PC-9 (cell line): ENCODE measurements around the gene ZDHHC8. TPM values are rescaled to one million over a fixed set of nuclear protein-coding genes. Genes with fewer than 3 reads are reported as not detected.

ENCODE experiments used
- BruUV-seq: library from RNA; stranded (reverse); fragments of 400-500 nt; replicated peaks from 2 replicates; lab custom pipeline; 2021; lab: Mats Ljungman, UMichigan
- CTCF ChIA-PET: fragments of 300-600 bp; sonication (Branson Sonifier 250); formaldehyde crosslinking; loops from one replicate; lab custom pipeline; 2022; ENCODE audit warnings: antibody characterized with exemption; lab: Charles Lee
- POLR2A ChIA-PET: fragments of 300-600 bp; sonication (Branson Sonifier 250); formaldehyde crosslinking; loops from one replicate; lab custom pipeline; 2022; ENCODE audit warnings: antibody characterized with exemption; ENCODE audit not compliant: unreplicated experiment; lab: Charles Lee
- DNase-seq, 2 experiments: peaks; one replicate each; pipeline versions ENCODE4 v3.0.0 to v3.0.0-alpha.2; 2015 to 2022; ENCODE audit warnings: mixed read lengths in 1 of 2
- H2AFZ ChIP-seq: fragments of 200-600 bp; sonication (generic); 2 replicates; pipeline ENCODE4 v1.8.1; 2017; ENCODE audit warnings: antibody characterized with exemption
- H3F3A ChIP-seq: fragments of 200-600 bp; sonication (generic); 2 replicates; pipeline ENCODE4 v1.8.1; 2017; ENCODE audit warnings: antibody characterized with exemption, mild to moderate bottlenecking, low read depth; ENCODE audit not compliant: insufficient read depth
- H3K27ac ChIP-seq: fragments of 200-600 bp; sonication (generic); 2 replicates; pipeline ENCODE4 v1.6.1; 2016; ENCODE audit warnings: mixed run types
- H3K27me3 ChIP-seq: fragments of 200-600 bp; sonication (generic); 2 replicates; pipeline ENCODE4 v1.6.1; 2016; ENCODE audit warnings: low read depth, mixed run types; ENCODE audit not compliant: insufficient read depth
- H3K36me3 ChIP-seq: fragments of 200-600 bp; sonication (generic); 2 replicates; pipeline ENCODE4 v1.6.1; 2016; ENCODE audit warnings: low read depth, mixed run types
- H3K4me1 ChIP-seq: fragments of 200-600 bp; sonication (generic); replicated peaks from 2 replicates; pipeline ENCODE4 v1.6.1; 2016; ENCODE audit warnings: mixed run types; ENCODE audit not compliant: insufficient read depth
- H3K4me2 ChIP-seq: fragments of 200-600 bp; sonication (generic); 2 replicates; pipeline ENCODE4 v1.6.1; 2017; ENCODE audit warnings: mixed run types
- H3K4me3 ChIP-seq: fragments of 200-600 bp; sonication (generic); 2 replicates; pipeline ENCODE4 v1.6.1; 2016; ENCODE audit warnings: mixed run types
- H3K79me2 ChIP-seq: fragments of 200-600 bp; sonication (generic); 2 replicates; pipeline ENCODE4 v1.6.1; 2017; ENCODE audit warnings: low read depth, mixed run types
- H3K9me2 ChIP-seq: fragments of 200-600 bp; sonication (generic); 2 replicates; pipeline ENCODE4 v1.8.1; 2017; ENCODE audit warnings: mild to moderate bottlenecking; ENCODE audit not compliant: insufficient read depth
- H3K9me3 ChIP-seq: fragments of 200-600 bp; sonication (generic); 2 replicates; pipeline ENCODE4 v1.8.1; 2016; ENCODE audit warnings: low read depth; ENCODE audit not compliant: insufficient read depth
- H4K20me1 ChIP-seq: fragments of 200-600 bp; sonication (generic); 2 replicates; pipeline ENCODE4 v1.8.1; 2017; ENCODE audit not compliant: insufficient read depth
- EZH2 ChIP-seq: fragments of 200-600 bp; sonication (generic); IDR thresholded peaks from 2 replicates; pipeline ENCODE4 v1.8.0; 2017; ENCODE audit warnings: antibody characterized with exemption, low read depth
- intact Hi-C: fragments of 100-400 bp; cut with micrococcal nuclease; formaldehyde crosslinking; loops from one replicate; pipeline ENCODE4 v1.10.0; 2022; ENCODE audit not compliant: unreplicated experiment
- total RNA-seq: library from RNA; stranded (reverse); gene quantifications from 2 replicates; pipeline ENCODE4 v1.2.3, GENCODE V29; 2021
- TF ChIP-seq, protein P1 (sequence below): fragments of 200-600 bp; sonication (generic); conservative IDR thresholded peaks from 2 replicates; pipeline ENCODE4 v1.6.1; 2017; ENCODE audit warnings: mixed run types, antibody characterized with exemption, mild to moderate bottlenecking, moderate library complexity

ZDHHC8 gene
- total RNA-seq, 1 experiment from 2014 or later, result 34.4 TPM

DNA sequence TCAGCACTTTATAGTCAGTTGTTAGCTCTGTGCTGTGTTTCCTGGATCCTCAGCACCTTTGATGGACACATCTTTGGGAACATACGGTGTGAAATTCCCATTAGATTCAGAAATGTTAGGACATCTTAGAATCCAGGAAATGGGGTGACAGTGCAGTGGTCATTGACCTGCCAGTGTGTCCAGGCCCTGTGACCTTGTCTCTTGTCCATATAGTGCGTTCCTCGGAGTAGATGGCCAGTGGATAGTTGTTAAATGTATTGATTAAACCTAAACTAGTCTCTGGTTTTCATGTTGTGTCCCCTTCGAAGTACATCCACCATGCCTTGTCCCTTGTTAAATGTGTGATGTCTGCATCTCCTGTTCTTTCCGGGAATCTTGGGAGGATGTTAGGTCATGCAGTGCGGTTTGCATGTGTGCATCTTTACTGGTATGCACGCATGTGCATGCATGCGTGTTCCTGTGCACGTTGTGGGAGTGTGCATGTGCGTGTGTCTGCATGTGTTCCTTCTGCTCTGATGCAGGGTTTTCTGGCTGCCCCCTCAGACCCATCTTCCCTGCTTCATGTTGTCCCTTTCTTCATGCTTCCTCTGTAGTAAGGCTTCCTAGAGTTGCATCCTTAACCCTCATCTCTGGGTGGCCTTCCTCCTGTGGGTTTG lies 47.6 kb upstream of the ZDHHC8 start:
- Histone ChIP-seq H3K9me3 (no peaks in the 10 kb centered on the region), H3F3A (peaks cover 12% of the 10 kb centered on the region), H3K4me2 (no peak overlapping the region), H2AFZ (no peak overlapping the region), H4K20me1 (peaks cover 26% of the 10 kb centered on the region), H3K27ac (no peak overlapping the region), H3K27me3 (no peaks in the 10 kb centered on the region), H3K4me3 (no peak overlapping the region), H3K4me1 (no peaks in the 10 kb centered on the region; the same call in 1 of the 2 replicates), H3K36me3 (no peaks in the 10 kb centered on the region), H3K9me2 (no peaks in the 10 kb centered on the region), H3K79me2 (peaks cover 58% of the 10 kb centered on the region)
- no peak for DNase-seq
- no peak for TF ChIP-seq EZH2
- TF ChIP-seq, protein P1, sequence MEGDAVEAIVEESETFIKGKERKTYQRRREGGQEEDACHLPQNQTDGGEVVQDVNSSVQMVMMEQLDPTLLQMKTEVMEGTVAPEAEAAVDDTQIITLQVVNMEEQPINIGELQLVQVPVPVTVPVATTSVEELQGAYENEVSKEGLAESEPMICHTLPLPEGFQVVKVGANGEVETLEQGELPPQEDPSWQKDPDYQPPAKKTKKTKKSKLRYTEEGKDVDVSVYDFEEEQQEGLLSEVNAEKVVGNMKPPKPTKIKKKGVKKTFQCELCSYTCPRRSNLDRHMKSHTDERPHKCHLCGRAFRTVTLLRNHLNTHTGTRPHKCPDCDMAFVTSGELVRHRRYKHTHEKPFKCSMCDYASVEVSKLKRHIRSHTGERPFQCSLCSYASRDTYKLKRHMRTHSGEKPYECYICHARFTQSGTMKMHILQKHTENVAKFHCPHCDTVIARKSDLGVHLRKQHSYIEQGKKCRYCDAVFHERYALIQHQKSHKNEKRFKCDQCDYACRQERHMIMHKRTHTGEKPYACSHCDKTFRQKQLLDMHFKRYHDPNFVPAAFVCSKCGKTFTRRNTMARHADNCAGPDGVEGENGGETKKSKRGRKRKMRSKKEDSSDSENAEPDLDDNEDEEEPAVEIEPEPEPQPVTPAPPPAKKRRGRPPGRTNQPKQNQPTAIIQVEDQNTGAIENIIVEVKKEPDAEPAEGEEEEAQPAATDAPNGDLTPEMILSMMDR, result no peak
- ChIA-PET CTCF (no interaction called here), POLR2A (no interaction called here)
- no TSS peak for BruUV-seq
- intact Hi-C loops, result no loop called here

DNA sequence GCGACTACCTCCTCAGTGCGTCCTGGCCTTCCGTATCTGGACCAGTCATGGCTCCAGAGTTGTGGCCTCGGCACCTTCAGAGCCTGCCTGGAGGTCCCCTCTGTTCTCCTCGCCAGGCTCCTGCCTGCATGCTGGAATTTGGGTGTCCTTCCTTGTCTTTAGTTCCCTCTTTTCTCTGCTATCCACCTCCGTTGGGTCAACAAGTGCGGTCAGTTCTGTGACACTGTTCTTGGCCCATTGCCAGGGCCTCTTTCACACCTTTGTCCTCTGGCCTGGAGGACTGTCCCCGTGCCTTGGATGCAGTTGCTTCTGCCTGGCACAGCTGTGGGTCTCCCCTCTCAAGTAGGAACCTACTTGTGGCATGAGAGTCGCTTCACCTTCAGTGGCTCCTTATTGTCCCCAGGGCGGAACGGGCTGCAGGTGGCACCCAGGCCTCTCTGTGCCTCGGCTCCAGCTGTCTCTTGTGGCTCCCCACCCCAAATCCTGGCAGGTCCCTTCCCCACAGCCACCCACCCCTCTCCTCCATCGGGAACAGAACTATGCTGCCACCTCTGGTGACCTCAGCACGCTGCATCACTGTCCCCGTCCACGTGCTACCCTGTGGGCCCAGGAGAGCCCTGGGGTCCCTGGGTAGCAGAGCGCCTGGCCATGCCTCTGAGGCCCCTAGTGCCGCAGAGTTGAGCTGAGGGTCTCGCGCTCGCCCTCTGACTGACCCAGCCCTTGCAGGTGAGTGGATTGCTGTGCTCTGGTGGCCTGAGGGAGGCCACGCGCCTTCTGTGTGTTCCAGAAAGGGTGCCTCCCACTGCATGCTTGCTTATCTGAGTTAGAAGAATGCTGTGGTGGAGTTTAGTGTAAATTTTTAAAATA lies 46.8 kb upstream of the ZDHHC8 start:
- TF ChIP-seq EZH2, result no peak
- TF ChIP-seq, protein P1, result peak; percentile 36; the same call in 1 of the 2 replicates
- Histone ChIP-seq H3K9me2 (no peaks in the 10 kb centered on the region), H3K4me3 (no peak overlapping the region), H4K20me1 (peaks cover 26% of the 10 kb centered on the region), H3K27me3 (no peaks in the 10 kb centered on the region), H3F3A (peaks cover 8% of the 10 kb centered on the region), H3K36me3 (no peaks in the 10 kb centered on the region), H3K79me2 (peaks cover 58% of the 10 kb centered on the region), H3K9me3 (no peaks in the 10 kb centered on the region), H3K4me2 (no peak overlapping the region), H2AFZ (no peak overlapping the region), H3K27ac (no peak overlapping the region), H3K4me1 (no peaks in the 10 kb centered on the region; the same call in 1 of the 2 replicates)
- no peak for DNase-seq
- ChIA-PET POLR2A (no interaction called here), CTCF (no interaction called here)
- intact Hi-C loops, result no loop called here
- BruUV-seq, result no TSS peak

- no peak overlapping the region for H2AFZ ChIP-seq
- TF ChIP-seq, protein P1, result no peak
- TF ChIP-seq EZH2, result no peak
- intact Hi-C loops, result no loop called here
- no peaks in the 10 kb centered on the region for H3K27me3 ChIP-seq
- H3K4me2 ChIP-seq, result no peak overlapping the region
- no peaks in the 10 kb centered on the region for H3K9me3 ChIP-seq
- BruUV-seq, result no TSS peak
- H3K9me2 ChIP-seq, result no peaks in the 10 kb centered on the region
- POLR2A ChIA-PET, result no interaction called here
- H3F3A ChIP-seq, result peaks cover 6% of the 10 kb centered on the region
- DNase-seq, result no peak
- H3K4me3 ChIP-seq, result no peak overlapping the region
- H3K79me2 ChIP-seq, result peaks cover 56% of the 10 kb centered on the region
- no peak overlapping the region for H3K27ac ChIP-seq
- CTCF ChIA-PET, result no interaction called here
- H3K36me3 ChIP-seq, result no peaks in the 10 kb centered on the region
- H3K4me1 ChIP-seq, result no peaks in the 10 kb centered on the region; the same call in 1 of the 2 replicates
- peaks cover 25% of the 10 kb centered on the region for H4K20me1 ChIP-seq
These were observed 46.0 kb upstream of the ZDHHC8 start for GRCh38 chr22:20085651-20086050.
